GM20431 (cell line): ENCODE results near the gene CNIH2.
"Not testable (repeated sequence)": the region's sequence is repeated elsewhere in the genome, so short reads cannot be mapped to it uniquely, and the experiment has no call there.

ENCODE experiments used
- in situ Hi-C: fragments of 300-500 bp; cut with MseI, MboI; formaldehyde crosslinking; loops from one replicate; pipeline ENCODE4 v1.15.0; 2020; ENCODE audit warnings: low sequenced_read_pairs; ENCODE audit not compliant: unreplicated experiment

Gene CNIH2

GRCh38 chr11:66312549-66313320 is 34.8 kb downstream of the CNIH2 start:
- in situ Hi-C loops = no loop called here

GRCh38 chr11:66313321-66314185 is 35.6 kb downstream of the CNIH2 start:
- in situ Hi-C loops = no loop called here

- in situ Hi-C loops = no loop called here
Measured at GRCh38 chr11:66314186-66314501, 36.2 kb downstream of the CNIH2 start.

GRCh38 chr11:66314561-66315497 is 36.9 kb downstream of the CNIH2 start:
- in situ Hi-C loops = no loop called here

- in situ Hi-C loops = no loop called here
Measured at GRCh38 chr11:66315498-66315885, 37.5 kb downstream of the CNIH2 start.

- in situ Hi-C loops = no loop called here
Measured at GRCh38 chr11:66315921-66316811, 38.2 kb downstream of the CNIH2 start.

- in situ Hi-C loops = no loop called here
Measured at GRCh38 chr11:66316849-66317251, 38.9 kb downstream of the CNIH2 start, which contains the start of gene CD248. TSS of gene CD248 (minus strand) at chr11:66317044. CDS start at chr11:66317027, 17 bp downstream.

GRCh38 chr11:66317322-66317722 is 39.3 kb downstream of the CNIH2 start:
- in situ Hi-C loops = no loop called here

GRCh38 chr11:66317723-66318599 is 40.0 kb downstream of the CNIH2 start:
- in situ Hi-C loops = no loop called here

GRCh38 chr11:66318600-66318970 is 40.6 kb downstream of the CNIH2 start:
- in situ Hi-C loops = no loop called here

- in situ Hi-C loops = not testable (repeated sequence)
Measured at GRCh38 chr11:66320289-66320688, 42.3 kb downstream of the CNIH2 start.

- in situ Hi-C loops = not testable (repeated sequence)
Measured at GRCh38 chr11:66320748-66321147, 42.8 kb downstream of the CNIH2 start.

GRCh38 chr11:66321606-66322005 is 43.6 kb downstream of the CNIH2 start:
- in situ Hi-C loops = no loop called here

- in situ Hi-C loops = no loop called here
Measured at GRCh38 chr11:66322732-66323427, 44.9 kb downstream of the CNIH2 start.

- in situ Hi-C loops = no loop called here
Measured at GRCh38 chr11:66323684-66324083, 45.7 kb downstream of the CNIH2 start.

GRCh38 chr11:66324664-66325063 is 46.7 kb downstream of the CNIH2 start:
- in situ Hi-C loops = no loop called here

- in situ Hi-C loops = no loop called here
Measured at GRCh38 chr11:66325263-66325671, 47.3 kb downstream of the CNIH2 start.
